ENCODE data around the gene PKIB.

GRCh38 chr6:122702841-122703240, 92.6 kb downstream of the PKIB start:
- TF ChIP-seq, protein P1, sequence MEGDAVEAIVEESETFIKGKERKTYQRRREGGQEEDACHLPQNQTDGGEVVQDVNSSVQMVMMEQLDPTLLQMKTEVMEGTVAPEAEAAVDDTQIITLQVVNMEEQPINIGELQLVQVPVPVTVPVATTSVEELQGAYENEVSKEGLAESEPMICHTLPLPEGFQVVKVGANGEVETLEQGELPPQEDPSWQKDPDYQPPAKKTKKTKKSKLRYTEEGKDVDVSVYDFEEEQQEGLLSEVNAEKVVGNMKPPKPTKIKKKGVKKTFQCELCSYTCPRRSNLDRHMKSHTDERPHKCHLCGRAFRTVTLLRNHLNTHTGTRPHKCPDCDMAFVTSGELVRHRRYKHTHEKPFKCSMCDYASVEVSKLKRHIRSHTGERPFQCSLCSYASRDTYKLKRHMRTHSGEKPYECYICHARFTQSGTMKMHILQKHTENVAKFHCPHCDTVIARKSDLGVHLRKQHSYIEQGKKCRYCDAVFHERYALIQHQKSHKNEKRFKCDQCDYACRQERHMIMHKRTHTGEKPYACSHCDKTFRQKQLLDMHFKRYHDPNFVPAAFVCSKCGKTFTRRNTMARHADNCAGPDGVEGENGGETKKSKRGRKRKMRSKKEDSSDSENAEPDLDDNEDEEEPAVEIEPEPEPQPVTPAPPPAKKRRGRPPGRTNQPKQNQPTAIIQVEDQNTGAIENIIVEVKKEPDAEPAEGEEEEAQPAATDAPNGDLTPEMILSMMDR (IDR thresholded peaks at IDR 0.05; ENCODE audit: low read depth, low read length): no peak
- no peak for TF ChIP-seq EZH2phosphoT487 (IDR thresholded peaks at IDR 0.05; ENCODE audit: low read depth)
